ENCODE measurements around the gene TBC1D9B.

The TBC1D9B gene

DNA sequence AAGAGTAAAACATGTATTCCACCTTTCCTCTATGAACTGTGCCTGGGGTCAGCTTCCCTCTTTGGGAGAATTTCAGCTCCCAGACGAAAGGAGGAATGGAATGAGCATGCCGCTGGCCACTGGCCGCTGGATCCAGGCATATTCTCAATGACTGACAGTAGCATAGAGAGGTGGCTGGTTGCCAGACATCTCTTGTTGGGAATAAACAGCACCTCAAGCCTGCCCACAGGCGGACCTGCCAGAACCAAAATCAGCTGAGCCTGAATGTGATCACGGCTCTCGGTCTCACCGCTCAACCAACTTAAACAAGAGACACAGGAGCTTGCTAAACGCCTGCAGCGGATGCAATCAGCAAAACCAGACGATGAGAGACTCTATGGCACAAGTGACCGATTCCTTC lies 20.6 kb downstream of the TBC1D9B start:
- peaks cover 35% of the 10 kb centered on the region for H3K9me3 Mint-ChIP-seq
- TF ChIP-seq CTCF (IDR thresholded peaks at IDR 0.05; ENCODE audit: unreplicated experiment in 3 of 3): no peak
- H3K4me1 Mint-ChIP-seq: no peaks in the 10 kb centered on the region
- H3K27me3 Mint-ChIP-seq (ENCODE audit: low read depth): no peaks in the 10 kb centered on the region
- H3K4me3 Mint-ChIP-seq: no peak overlapping the region
- H3K36me3 Mint-ChIP-seq (ENCODE audit: low read depth): peaks cover 82% of the 10 kb centered on the region
- no peak overlapping the region for H3K27ac Mint-ChIP-seq

GRCh38 chr5:179886190-179886911 lies 21.3 kb downstream of the TBC1D9B start:
- TF ChIP-seq CTCF (IDR thresholded peaks at IDR 0.05; ENCODE audit: unreplicated experiment in 3 of 3): no peak
- Mint-ChIP-seq H3K4me1 (no peaks in the 10 kb centered on the region), H3K27me3 (ENCODE audit: low read depth) (no peaks in the 10 kb centered on the region), H3K36me3 (ENCODE audit: low read depth) (peaks cover 87% of the 10 kb centered on the region), H3K27ac (peak overlapping the region in 2 of 3 experiments; percentile 1 to 66), H3K4me3 (no peak overlapping the region), H3K9me3 (peaks cover 35% of the 10 kb centered on the region)

DNA sequence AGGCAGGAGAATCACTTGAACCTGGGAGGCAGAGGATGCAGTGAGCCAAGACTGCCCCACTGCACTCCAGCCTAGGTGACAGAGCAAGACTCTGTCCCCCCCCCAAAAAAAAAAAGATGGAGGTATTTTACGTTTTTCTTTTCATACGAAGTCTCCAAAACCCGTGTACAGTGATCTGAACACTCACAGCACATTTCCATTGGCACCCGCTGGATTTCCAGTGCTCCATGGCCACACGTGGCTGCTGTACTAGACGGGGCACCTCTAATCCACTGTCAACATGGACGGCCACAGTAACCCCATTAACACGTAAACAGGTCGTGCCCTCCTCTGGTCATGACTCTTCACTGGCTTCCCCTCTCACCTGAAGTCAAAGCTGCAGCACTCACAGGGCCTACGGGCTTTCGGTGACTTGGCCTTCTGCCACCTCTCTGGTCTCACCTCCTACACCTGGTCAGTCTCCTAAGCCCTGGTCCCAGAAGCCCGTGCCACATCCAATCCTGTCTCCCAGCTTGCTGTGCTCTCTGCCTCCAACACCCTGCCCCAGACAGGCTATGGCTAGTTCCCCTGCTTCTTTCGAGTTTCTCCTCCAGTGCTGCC lies 22.1 kb downstream of the TBC1D9B start:
- Mint-ChIP-seq H3K27ac (peak overlapping the region in 2 of 3 experiments; percentile 1 to 66), H3K36me3 (ENCODE audit: low read depth) (peaks cover 88% of the 10 kb centered on the region), H3K27me3 (ENCODE audit: low read depth) (no peaks in the 10 kb centered on the region), H3K4me3 (no peak overlapping the region), H3K4me1 (no peaks in the 10 kb centered on the region), H3K9me3 (peaks cover 35% of the 10 kb centered on the region)
- TF ChIP-seq CTCF (IDR thresholded peaks at IDR 0.05; ENCODE audit: unreplicated experiment in 3 of 3): no peak

GRCh38 chr5:179883163-179883562 lies 24.5 kb downstream of the TBC1D9B start:
- no peak for TF ChIP-seq CTCF (IDR thresholded peaks at IDR 0.05; ENCODE audit: unreplicated experiment in 3 of 3)
- Mint-ChIP-seq H3K27ac (no peak overlapping the region), H3K9me3 (peaks cover 35% of the 10 kb centered on the region), H3K4me1 (no peaks in the 10 kb centered on the region), H3K4me3 (no peak overlapping the region), H3K36me3 (ENCODE audit: low read depth) (peaks cover 70% of the 10 kb centered on the region), H3K27me3 (ENCODE audit: low read depth) (no peaks in the 10 kb centered on the region)

GRCh38 chr5:179882338-179882737 lies 25.4 kb downstream of the TBC1D9B start:
- Mint-ChIP-seq H3K4me3 (no peak overlapping the region), H3K36me3 (ENCODE audit: low read depth) (peaks cover 70% of the 10 kb centered on the region), H3K27ac (no peak overlapping the region), H3K27me3 (ENCODE audit: low read depth) (no peaks in the 10 kb centered on the region), H3K9me3 (peaks cover 35% of the 10 kb centered on the region), H3K4me1 (no peaks in the 10 kb centered on the region)
- TF ChIP-seq CTCF (IDR thresholded peaks at IDR 0.05; ENCODE audit: unreplicated experiment in 3 of 3): no peak
